Measurements from ENCODE around the gene CTAG1B.
"Not testable (repeated sequence)": the region's sequence is repeated elsewhere in the genome, so short reads cannot be mapped to it uniquely, and the experiment has no call there.

Gene CTAG1B

DNA sequence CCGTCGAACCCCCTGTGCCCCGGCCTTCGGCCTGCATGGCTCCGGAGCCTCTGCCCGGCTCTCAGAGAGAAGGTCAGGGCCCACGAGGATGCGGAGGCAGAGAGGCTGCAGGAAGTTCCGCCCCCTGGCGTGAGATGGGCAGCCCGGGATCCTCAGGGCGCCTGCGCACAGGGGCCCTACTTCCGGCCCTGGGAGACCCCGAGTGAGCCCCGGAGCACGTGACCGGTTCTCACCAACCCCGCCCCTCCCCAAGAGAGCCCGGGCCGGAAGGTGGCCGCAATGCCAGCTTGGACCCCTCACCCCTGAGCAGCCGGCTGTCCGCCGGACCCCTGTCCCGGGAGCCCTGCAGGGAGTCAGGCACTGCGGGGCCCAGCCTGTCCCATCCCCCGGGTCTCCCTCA is at the start of gene CTAG1B:
Gene CTAG1B (minus strand): TSS at position 101 of the 400 bp plus-strand sequence. CDS start 64 bp downstream, at position 37.
- DNase-seq (ENCODE audit: low read depth in 1 of 2, low spot score in 1 of 2): not testable (repeated sequence)

GRCh38 chrX:154661899-154662298 is 42.8 kb upstream of the CTAG1B start:
- no peak for DNase-seq (ENCODE audit: low read depth in 1 of 2, low spot score in 1 of 2)

DNA sequence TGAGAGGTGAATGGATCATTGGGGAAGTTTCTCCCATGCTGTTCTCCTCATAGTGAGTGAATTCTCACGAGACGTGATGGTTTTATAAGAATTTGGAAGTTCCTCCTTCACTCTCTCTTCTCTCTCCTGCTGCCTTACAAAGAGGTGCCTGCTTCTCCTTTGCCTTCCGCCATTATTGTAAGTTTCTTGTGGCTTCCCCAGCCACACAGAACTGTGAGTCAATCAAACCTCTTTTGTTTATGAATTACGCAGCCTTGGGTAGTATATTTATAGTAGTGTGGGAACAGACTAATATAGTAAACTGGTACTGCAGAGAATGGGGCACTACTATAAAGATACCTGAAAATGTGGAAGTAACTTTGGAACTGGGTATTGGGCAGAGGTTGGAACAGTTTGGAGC is 42.1 kb upstream of the CTAG1B start:
- no peak for DNase-seq (ENCODE audit: low read depth in 1 of 2, low spot score in 1 of 2)

DNA sequence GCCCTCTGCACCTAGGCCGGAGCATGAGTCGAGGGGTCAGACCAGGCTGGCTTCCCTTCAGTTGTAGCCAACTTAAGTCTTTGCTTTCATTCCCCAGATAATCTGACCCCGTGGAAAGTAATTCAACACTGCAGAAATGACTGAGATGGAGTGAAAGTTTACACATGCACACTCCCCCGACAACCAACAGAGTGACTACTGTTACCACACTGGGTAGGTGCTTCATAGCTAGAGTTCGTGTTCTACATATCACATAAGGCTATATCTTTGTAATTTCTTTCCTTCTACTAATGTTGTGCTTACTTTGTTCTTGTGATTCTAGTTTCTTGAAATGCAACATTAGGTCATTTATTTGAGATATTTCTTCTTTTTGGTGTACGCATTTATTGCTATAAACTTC is 41.5 kb upstream of the CTAG1B start:
- DNase-seq (ENCODE audit: low read depth in 1 of 2, low spot score in 1 of 2): no peak

- no peak for DNase-seq (ENCODE audit: low read depth in 1 of 2, low spot score in 1 of 2)
Measured at GRCh38 chrX:154658957-154659356, 39.9 kb upstream of the CTAG1B start.

DNA sequence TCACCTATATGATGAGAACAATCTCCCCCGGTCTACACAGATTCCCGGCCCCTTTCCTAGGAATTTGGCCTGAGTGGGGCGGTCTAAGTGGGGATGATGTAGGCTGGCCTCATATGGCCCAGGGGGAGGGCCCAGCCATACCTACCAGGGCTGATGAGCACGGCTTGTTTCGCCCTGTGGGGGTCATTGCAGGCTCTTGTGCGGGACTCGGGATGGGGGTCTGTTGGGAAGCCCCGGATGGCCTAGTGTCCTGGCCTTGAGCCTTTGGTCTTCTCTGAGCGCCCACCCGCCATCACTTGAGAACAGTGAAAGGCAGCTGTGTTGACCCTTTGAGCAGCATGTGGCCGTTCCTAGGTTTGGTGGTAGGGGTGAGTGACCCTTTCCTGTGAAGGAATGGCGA is 39.1 kb upstream of the CTAG1B start:
- no peak for DNase-seq (ENCODE audit: low read depth in 1 of 2, low spot score in 1 of 2)

DNA sequence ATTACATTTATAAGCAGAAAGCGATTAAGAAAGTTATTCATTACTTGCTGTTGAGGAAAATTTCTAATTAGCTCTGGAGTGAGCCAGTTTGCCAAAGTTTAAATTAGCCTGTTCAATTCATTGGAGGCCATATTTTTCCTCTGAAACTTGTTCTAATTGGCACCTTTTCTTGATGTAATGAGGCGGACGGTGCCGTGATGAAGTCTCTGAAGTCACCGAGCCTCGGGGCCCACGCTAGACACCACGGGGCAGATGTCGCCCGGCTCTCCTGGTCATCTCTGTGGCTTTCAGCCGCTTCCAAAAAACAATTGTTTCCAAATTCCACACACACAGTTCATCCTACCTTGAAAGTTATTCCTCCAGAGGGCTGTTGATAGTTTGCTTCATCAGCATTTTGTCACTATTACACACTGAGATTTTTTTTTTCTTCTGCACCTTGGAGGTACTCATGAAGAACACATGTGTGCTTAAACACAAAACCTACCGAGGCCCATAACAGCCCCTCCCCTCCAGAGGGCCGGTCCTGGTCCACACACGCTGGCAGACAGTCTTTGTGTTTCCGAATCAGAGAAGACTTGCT is 38.2 kb upstream of the CTAG1B start:
- no peak for DNase-seq (ENCODE audit: low read depth in 1 of 2, low spot score in 1 of 2)

DNA sequence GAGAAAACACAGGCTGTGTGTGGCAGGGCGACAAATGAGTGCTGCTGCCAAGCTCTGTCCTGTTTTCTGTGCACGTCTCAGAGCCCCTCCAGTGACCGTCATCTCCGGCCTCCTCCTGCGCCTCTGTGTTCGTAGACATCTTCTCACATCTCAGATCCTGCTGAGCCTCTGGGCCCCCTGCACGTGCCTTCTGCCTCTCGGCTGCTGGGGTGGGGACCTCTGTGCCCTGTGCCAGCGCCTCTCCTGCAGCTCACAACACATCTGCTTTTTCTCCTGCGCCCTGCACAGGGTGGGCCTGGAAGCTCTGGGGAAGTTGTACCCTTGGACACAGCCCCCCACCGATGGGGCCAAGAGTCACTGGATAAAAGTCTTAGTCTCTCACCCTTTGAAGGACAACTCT is 36.7 kb upstream of the CTAG1B start:
- DNase-seq (ENCODE audit: low read depth in 1 of 2, low spot score in 1 of 2): no peak

GRCh38 chrX:154655346-154655745 is 36.3 kb upstream of the CTAG1B start:
- no peak for DNase-seq (ENCODE audit: low read depth in 1 of 2, low spot score in 1 of 2)

DNA sequence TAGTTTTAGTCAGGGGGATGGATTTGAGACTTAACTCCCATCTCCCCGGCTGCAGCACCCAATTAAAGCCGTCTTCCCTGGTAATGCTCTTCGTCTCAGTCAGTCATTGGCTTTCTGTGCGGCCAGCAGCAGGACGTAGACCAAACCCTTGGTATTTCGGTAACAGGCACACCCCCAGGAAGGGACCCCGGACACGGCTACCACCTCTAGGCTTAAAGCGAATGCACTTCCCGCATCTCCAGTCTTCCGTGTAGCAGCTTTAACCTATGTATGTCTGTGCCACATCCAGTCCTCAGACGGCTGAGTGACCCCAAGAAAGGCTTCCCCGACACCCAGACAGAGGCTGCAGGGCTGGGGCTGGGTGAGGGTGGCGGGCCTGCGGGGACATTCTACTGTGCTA is 35.8 kb upstream of the CTAG1B start:
- no peak for DNase-seq (ENCODE audit: low read depth in 1 of 2, low spot score in 1 of 2)

DNA sequence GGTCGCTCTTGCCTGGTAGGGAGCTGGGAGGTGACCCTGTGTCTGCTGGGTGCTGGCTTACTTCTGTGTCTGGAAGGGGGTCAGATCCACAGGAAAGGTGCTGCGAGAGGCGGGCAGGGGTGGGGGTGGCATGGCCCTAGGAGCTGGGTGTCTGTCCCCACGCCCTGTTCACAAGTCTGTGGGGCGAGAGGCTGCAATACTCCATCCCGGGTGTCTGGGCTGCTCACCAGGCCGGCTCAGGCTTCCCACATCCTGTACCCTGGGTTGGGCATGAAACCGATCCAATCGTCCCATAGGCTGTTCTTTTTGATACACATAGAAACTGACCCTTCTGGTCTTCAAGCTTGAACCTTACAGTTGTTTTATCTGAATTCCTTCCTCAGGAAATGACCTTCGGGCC is 35.3 kb upstream of the CTAG1B start:
- DNase-seq (ENCODE audit: low read depth in 1 of 2, low spot score in 1 of 2): no peak

DNA sequence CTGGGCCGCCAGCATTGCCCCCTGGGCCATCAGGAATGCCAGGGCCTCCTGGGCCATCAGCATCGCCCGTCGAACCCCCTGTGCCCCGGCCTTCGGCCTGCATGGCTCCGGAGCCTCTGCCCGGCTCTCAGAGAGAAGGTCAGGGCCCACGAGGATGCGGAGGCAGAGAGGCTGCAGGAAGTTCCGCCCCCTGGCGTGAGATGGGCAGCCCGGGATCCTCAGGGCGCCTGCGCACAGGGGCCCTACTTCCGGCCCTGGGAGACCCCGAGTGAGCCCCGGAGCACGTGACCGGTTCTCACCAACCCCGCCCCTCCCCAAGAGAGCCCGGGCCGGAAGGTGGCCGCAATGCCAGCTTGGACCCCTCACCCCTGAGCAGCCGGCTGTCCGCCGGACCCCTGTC is 34.3 kb upstream of the CTAG1B start, which contains the start of gene CTAG2:
Gene CTAG2 (minus strand): TSS at position 167 of the 400 bp plus-strand sequence. CDS start 64 bp downstream, at position 103.
- DNase-seq (ENCODE audit: low read depth in 1 of 2, low spot score in 1 of 2): not testable (repeated sequence)

DNA sequence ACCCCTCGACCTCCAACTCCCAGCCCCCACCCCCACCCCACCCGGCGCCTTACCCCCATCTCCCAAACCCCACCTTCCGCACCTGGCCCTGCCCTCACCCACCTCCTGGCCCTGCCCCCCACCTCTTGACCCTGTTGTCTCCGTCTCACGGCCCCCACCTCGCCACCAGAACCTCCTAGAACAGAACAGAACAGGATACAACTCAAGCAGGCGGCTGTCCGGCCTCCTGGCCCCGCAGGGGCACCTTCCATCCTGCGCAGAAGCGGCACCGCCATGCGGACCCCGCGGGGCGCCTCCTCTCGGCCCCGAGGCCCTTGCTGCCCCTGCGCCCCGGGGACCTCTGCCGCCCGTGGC is 33.9 kb upstream of the CTAG1B start:
- DNase-seq (ENCODE audit: low read depth in 1 of 2, low spot score in 1 of 2): no peak

DNA sequence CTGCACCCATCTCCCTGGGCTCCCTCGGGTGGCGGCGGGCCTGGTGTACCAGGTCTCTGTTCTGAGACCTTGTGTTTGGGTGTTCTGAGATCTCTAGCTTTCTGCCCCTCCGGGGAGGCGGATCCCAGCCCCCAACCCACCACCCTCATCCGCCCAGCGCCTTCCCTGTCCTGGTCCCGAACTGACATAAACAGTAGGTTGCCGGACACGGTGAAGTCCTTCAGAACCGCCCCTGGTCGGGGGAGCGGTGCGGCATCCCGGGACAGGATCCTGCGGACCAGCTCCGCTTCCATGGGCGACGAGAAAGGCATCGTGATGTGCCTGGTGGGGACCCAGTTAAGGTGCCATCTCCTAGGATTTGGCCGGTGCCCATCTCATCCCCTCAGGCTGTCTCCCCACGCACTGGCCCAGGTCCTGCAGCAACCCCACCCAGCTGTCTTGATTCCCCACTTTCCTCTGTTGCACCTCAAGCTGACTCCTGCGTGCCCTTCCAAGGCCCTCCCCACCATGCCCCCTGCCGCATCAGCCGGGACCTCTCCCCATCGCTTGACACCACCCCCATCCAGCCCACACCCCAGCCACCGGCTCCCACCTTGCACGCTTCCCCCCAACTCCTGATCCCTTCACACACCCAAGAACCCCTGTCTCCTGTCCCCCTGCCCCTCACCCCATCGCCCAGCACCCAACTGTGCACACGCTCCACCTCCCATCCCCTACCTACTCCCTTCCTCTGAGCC is 33.4 kb upstream of the CTAG1B start:
- DNase-seq (ENCODE audit: low read depth in 1 of 2, low spot score in 1 of 2): no peak

GRCh38 chrX:154650221-154650510 is 31.1 kb upstream of the CTAG1B start:
- DNase-seq (ENCODE audit: low read depth in 1 of 2, low spot score in 1 of 2): no peak

DNA sequence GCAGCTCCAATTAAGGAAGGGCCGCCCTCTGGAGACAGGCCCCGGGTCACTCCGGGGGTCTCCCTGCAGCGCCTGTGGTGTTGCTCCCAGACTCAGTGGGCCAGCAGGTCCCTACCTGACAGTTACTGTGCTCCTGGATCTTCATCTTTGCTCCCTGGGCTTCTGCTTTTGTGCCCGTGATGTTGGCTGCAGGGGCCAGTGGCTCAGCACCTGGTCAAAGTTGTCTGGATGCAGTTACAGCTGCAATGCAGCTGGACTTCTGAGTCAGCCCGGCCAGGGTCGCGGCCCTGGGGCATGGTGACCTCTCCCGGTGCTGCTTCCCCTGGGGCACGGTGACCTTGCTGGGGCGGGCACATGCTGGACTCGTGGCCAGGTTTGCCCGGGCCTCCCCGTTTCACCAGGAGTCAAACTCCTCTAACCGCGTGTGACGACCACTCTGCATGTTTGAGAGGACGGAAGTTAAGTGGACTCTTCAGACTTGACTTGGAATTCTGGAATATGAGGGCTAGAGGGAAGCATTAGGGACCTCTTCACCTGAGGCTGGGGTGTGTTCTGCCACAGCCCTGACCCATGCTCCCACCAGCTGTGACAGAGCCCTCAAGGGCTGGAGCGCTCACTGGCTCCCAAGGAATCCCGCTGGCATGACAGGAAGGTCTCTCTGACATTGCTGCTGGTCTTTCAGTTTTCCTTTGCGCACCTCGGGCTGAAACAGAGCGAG is 30.6 kb upstream of the CTAG1B start:
- no peak for DNase-seq (ENCODE audit: low read depth in 1 of 2, low spot score in 1 of 2)

DNA sequence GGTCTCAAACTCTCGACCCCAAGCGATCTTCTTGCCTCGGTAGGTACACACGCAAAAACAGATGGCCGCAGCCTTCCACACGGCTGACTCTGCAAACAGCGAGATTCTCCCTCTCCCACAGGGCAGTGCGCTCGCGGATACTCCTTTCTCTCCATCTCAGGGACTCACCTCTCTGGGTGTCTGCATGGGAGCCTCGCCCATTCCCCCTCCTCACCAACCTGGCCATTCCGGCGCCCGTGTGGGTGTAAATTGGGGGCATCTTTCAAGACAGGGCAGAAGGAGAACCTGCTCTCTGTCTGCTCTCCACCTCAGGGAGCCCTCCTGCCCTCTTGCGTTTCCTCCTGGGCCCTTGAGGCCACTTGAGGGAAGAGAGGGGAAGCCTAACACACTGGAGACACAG is 29.8 kb upstream of the CTAG1B start:
- no peak for DNase-seq (ENCODE audit: low read depth in 1 of 2, low spot score in 1 of 2)

DNA sequence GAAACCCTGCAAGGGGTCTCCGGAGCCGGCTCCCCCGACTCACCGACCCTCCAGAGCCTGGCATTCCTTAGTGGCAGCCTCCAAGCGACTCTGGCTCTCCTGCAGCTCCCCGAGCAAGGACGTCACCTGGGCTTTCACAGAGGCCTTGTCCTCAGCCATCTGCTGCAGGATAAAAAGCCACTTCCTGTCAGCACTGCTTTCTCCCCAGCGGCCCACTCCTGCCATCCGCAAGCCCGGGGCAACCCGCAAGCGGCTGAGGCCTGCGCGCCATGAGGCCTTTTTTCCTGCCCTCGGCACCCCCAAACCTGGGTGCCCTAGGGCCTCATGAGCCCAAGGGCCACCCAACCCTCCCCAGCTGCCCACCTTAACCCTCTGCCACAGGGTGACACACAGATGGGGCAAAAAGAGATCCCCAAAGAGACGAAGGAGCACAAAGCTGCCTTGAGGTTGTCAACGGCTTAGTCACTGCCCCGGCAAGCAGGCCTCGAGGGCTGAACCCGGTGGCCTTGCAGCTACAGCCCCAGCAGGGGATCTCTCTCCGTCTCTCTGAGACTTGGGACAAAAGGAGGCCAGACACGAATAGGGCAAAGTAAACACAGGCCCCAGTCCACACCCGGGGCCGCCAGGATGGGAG is 26.8 kb upstream of the CTAG1B start:
- DNase-seq (ENCODE audit: low read depth in 1 of 2, low spot score in 1 of 2): not testable (repeated sequence)

- not testable (repeated sequence) for DNase-seq (ENCODE audit: low read depth in 1 of 2, low spot score in 1 of 2)
Measured at GRCh38 chrX:154643708-154644107, 24.6 kb upstream of the CTAG1B start.

DNA sequence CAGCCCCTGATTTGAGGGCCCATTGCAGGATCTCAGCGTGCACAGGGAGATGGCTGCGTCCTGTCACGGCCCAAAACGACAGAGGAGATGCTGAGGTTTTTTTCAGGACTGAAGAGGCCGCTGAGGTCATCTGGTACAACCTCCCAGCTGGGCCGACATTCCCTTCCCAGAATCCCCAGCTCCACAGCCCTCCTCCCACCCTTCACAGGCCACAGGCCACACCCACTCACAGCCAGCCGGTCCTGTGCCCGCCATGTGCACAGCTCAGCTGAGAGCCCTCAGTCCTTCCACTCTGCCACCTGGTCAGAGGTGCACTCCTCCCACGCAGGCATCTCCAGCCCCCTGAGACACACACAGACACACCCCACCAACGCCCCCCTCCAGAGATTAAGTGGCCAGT is 22.7 kb upstream of the CTAG1B start:
- not testable (repeated sequence) for DNase-seq (ENCODE audit: low read depth in 1 of 2, low spot score in 1 of 2)

GRCh38 chrX:154633661-154634060 is 14.6 kb upstream of the CTAG1B start:
- not testable (repeated sequence) for DNase-seq (ENCODE audit: low read depth in 1 of 2, low spot score in 1 of 2)

- not testable (repeated sequence) for DNase-seq (ENCODE audit: low read depth in 1 of 2, low spot score in 1 of 2)
Measured at GRCh38 chrX:154630949-154631348, 11.9 kb upstream of the CTAG1B start.
